Fibroblast of lung (primary cell): Measurements from ENCODE around the gene NUDT7.

Source experiments
- EZH2 ChIP-seq: IDR thresholded peaks from 2 replicates; pipeline ENCODE4 v1.5.1; 2012; ENCODE audit warnings: low read length, control low read depth, mild to moderate bottlenecking; ENCODE audit errors: missing control alignments
- TF ChIP-seq, protein P1 (sequence below), 2 donors: IDR thresholded peaks in 1 of 2; conservative IDR thresholded peaks in 1 of 2; 1 replicate in 1 of 2; 2 replicates in 1 of 2; pipeline ENCODE4 v1.5.1; 2011 to 2012; ENCODE audit warnings: low read length in 2 of 2, control low read depth in 1 of 2, inconsistent platforms in 1 of 2, low read depth in 1 of 2, mild to moderate bottlenecking in 1 of 2

DNA sequence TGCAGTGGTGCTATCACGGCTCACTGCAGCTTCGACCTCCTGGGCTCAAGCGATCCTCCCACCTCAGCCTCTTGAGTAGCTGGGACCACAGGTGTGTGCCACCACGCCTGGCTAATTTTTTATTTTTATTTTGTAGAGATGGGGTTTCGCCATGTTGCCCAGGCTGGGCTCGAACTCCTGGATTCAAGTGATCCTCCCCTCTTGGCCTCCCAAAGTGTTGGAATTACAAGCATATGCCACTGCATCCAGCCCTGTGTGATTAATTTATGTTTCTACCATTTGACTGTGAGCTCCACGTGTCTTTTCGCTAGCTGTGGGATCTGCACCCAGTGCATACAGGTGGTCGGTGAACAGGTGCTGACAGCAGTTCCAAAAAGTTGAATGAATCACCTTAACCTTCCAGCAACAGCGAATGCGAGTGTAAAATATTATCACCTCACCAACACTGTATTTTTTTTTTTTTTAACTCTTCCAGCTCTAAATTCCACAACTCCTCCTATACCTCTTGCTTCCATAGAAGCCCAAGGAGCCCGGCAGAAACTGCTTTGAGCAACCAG lies 484 bp upstream of the NUDT7 start:
- TF ChIP-seq, protein P1, sequence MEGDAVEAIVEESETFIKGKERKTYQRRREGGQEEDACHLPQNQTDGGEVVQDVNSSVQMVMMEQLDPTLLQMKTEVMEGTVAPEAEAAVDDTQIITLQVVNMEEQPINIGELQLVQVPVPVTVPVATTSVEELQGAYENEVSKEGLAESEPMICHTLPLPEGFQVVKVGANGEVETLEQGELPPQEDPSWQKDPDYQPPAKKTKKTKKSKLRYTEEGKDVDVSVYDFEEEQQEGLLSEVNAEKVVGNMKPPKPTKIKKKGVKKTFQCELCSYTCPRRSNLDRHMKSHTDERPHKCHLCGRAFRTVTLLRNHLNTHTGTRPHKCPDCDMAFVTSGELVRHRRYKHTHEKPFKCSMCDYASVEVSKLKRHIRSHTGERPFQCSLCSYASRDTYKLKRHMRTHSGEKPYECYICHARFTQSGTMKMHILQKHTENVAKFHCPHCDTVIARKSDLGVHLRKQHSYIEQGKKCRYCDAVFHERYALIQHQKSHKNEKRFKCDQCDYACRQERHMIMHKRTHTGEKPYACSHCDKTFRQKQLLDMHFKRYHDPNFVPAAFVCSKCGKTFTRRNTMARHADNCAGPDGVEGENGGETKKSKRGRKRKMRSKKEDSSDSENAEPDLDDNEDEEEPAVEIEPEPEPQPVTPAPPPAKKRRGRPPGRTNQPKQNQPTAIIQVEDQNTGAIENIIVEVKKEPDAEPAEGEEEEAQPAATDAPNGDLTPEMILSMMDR (conservative IDR thresholded peaks at IDR 0.05 in 1 of 2, IDR thresholded peaks at IDR 0.05 in 1 of 2; ENCODE audit: low read depth in 1 of 2, low read length in 2 of 2), result no peak
- no peak for TF ChIP-seq EZH2
